ENCODE data around the gene CADPS.

DNA sequence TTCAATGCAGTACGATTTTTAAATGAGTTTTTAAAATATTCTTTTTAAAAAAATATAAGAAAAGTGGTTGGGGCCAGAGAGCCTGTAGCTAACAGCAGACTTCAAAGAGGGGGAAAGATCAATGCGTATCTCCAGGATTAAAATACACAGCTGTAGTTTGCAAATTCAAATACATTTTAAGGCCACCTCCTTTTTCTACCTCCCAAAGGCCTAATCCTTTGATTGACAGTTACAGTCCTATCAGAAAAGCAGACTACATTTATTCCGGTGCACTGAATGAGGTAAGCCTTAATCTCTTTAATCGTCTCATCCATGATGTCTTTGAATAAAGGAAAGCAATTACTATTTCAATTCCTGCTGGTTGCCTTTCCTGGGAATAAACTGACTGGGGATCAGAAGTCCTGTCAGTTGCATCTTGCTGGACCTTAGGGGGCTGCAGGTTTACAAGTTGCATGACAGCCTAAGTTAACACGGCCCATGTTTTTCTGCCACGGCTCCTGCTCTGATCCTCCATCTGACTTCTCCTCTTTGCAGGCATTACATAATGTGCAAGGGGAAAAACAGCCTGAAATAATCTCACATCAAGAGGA is 51.7 kb downstream of the CADPS start:
- TF ChIP-seq, protein P1, sequence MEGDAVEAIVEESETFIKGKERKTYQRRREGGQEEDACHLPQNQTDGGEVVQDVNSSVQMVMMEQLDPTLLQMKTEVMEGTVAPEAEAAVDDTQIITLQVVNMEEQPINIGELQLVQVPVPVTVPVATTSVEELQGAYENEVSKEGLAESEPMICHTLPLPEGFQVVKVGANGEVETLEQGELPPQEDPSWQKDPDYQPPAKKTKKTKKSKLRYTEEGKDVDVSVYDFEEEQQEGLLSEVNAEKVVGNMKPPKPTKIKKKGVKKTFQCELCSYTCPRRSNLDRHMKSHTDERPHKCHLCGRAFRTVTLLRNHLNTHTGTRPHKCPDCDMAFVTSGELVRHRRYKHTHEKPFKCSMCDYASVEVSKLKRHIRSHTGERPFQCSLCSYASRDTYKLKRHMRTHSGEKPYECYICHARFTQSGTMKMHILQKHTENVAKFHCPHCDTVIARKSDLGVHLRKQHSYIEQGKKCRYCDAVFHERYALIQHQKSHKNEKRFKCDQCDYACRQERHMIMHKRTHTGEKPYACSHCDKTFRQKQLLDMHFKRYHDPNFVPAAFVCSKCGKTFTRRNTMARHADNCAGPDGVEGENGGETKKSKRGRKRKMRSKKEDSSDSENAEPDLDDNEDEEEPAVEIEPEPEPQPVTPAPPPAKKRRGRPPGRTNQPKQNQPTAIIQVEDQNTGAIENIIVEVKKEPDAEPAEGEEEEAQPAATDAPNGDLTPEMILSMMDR (IDR thresholded peaks at IDR 0.05 in 8 of 11, conservative IDR thresholded peaks at IDR 0.05 in 3 of 11): no peak
- TF ChIP-seq POLR2AphosphoS5 (IDR thresholded peaks at IDR 0.05): no peak
